ENCODE measurements around the gene C1orf174.
A peak's percentile ranks its signal among the peaks of the same experiment; 100 is the strongest.

The C1orf174 gene

DNA sequence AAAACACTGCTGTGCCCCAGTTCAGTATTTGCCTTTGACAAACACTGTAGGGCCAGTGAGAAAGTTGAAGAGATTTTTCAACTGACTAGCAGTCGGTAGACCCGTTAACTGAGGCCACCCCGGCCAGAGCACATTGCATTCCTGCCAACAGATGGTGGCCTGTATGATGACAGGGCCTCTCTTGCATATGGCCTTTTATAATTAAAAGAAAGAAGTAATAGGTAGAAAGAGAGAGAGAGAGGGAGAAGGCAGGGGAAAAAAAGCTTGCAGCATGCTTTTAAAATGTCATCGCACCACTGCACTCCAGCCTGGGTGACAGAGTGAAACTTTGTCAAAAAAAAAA, 4.7 kb upstream of the C1orf174 start:
- Histone ChIP-seq H3K9me2 (ENCODE audit: low read depth, low read length) (no peaks in the 10 kb centered on the region), H2AFZ (ENCODE audit: low read length) (no peak overlapping the region), H3K36me3 (ENCODE audit: insufficient read depth, low read length) (no peaks in the 10 kb centered on the region), H3K27ac (ENCODE audit: low read depth, low read length, poor library complexity, severe bottlenecking) (peak overlapping the region; percentile 97), H3K4me1 (ENCODE audit: insufficient read depth, low read length, severe bottlenecking) (peaks cover 85% of the 10 kb centered on the region), H3K27me3 (ENCODE audit: insufficient read depth, low read length) (no peaks in the 10 kb centered on the region), H3K4me2 (ENCODE audit: low read length) (no peak overlapping the region), H3K9me3 (ENCODE audit: low read length) (no peaks in the 10 kb centered on the region), H3K9ac (ENCODE audit: low read length) (peak overlapping the region; percentile 24; the same call in 1 of the 2 replicates), H3K79me2 (ENCODE audit: insufficient read depth, low read length) (no peaks in the 10 kb centered on the region), H3K4me3 (ENCODE audit: low read depth, low read length, poor library complexity, severe bottlenecking) (no peak overlapping the region), H3F3A (ENCODE audit: insufficient read depth, low read length) (0 out of 2 replicates have a peak, but pooled peaks cover 6% of the 10 kb centered on the region), H4K20me1 (ENCODE audit: insufficient read depth, low read length) (no peaks in the 10 kb centered on the region)
- TF ChIP-seq EZH2 (IDR thresholded peaks at IDR 0.05; ENCODE audit: borderline replicate concordance, low read length) (no peak), CTCF (IDR thresholded peaks at IDR 0.05; ENCODE audit: low read length) (no peak)

DNA sequence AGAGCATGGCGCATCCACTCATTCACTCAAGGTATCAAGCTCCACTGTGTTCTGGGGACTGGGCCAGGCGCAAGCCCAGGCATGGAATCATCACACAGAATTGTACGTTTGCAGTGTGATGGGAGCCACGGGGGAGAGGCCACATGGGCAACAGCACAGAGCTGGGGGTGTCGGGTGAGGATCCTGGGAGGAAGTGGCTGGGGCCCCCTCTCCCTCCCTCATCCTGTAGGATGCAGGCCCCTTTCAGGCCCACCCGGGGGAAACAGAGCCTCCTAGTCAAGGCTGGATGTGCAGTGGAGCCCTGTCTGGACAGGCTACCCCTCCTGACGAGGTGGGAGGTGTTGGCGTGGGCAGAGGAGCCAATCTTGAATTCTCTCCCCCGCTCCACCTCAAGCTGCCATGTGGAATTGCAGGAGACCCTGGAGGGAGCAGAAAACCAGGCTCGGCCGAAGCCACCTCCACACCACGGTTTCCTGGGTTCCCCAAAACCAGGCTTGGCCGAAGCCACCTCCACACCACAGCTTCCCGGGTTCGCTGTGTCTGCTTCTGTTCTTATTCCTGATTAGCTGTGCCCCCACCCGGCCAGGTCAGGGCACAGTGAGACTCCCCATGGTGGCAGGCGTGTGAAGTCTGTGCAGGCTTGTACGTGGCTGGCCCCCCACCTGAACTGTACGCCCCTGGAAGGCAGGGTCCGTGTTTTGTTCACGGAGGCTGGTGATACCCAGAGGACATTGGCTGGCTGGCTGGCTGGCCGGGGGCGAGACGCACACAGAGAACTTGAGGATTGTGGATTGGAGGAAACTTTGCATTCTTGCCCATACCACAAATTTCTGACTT, 4.2 kb upstream of the C1orf174 start:
- Histone ChIP-seq H3K79me2 (ENCODE audit: insufficient read depth, low read length) (peaks cover 6% of the 10 kb centered on the region), H3K9ac (ENCODE audit: low read length) (peak overlapping the region; percentile 40; the same call in 1 of the 2 replicates), H3K4me2 (ENCODE audit: low read length) (0 out of 2 replicates have a peak overlapping the region, but pooled peaks have one; percentile 33), H3K9me3 (ENCODE audit: low read length) (no peaks in the 10 kb centered on the region), H3F3A (ENCODE audit: insufficient read depth, low read length) (0 out of 2 replicates have a peak, but pooled peaks cover 6% of the 10 kb centered on the region), H3K4me1 (ENCODE audit: insufficient read depth, low read length, severe bottlenecking) (peaks cover 84% of the 10 kb centered on the region), H3K4me3 (ENCODE audit: low read depth, low read length, poor library complexity, severe bottlenecking) (no peak overlapping the region), H2AFZ (ENCODE audit: low read length) (no peak overlapping the region), H3K9me2 (ENCODE audit: low read depth, low read length) (no peaks in the 10 kb centered on the region), H3K36me3 (ENCODE audit: insufficient read depth, low read length) (no peaks in the 10 kb centered on the region), H3K27me3 (ENCODE audit: insufficient read depth, low read length) (no peaks in the 10 kb centered on the region), H3K27ac (ENCODE audit: low read depth, low read length, poor library complexity, severe bottlenecking) (peak overlapping the region; percentile 97), H4K20me1 (ENCODE audit: insufficient read depth, low read length) (no peaks in the 10 kb centered on the region)
- no peak for TF ChIP-seq CTCF (IDR thresholded peaks at IDR 0.05; ENCODE audit: low read length)
- no peak for TF ChIP-seq EZH2 (IDR thresholded peaks at IDR 0.05; ENCODE audit: borderline replicate concordance, low read length)

- TF ChIP-seq EZH2 (IDR thresholded peaks at IDR 0.05; ENCODE audit: borderline replicate concordance, low read length) (no peak), CTCF (IDR thresholded peaks at IDR 0.05; ENCODE audit: low read length) (no peak)
- Histone ChIP-seq H3K9me3 (ENCODE audit: low read length) (no peaks in the 10 kb centered on the region), H4K20me1 (ENCODE audit: insufficient read depth, low read length) (no peaks in the 10 kb centered on the region), H3F3A (ENCODE audit: insufficient read depth, low read length) (0 out of 2 replicates have a peak, but pooled peaks cover 6% of the 10 kb centered on the region), H3K9ac (ENCODE audit: low read length) (peak overlapping the region; percentile 40; the same call in 1 of the 2 replicates), H3K4me2 (ENCODE audit: low read length) (peak overlapping the region; percentile 33), H3K36me3 (ENCODE audit: insufficient read depth, low read length) (no peaks in the 10 kb centered on the region), H3K79me2 (ENCODE audit: insufficient read depth, low read length) (peaks cover 14% of the 10 kb centered on the region), H3K9me2 (ENCODE audit: low read depth, low read length) (no peaks in the 10 kb centered on the region), H3K27ac (ENCODE audit: low read depth, low read length, poor library complexity, severe bottlenecking) (peak overlapping the region; percentile 97), H3K4me3 (ENCODE audit: low read depth, low read length, poor library complexity, severe bottlenecking) (no peak overlapping the region), H3K27me3 (ENCODE audit: insufficient read depth, low read length) (no peaks in the 10 kb centered on the region), H3K4me1 (ENCODE audit: insufficient read depth, low read length, severe bottlenecking) (peaks cover 82% of the 10 kb centered on the region), H2AFZ (ENCODE audit: low read length) (no peak overlapping the region)
Observed at GRCh38 chr1:3903141-3904005, 3.3 kb upstream of the C1orf174 start.

All from OCI-LY1 (cell line).